OCI-LY7 (cell line): ENCODE measurements around the gene MAP3K10. TPM values are rescaled to one million over a fixed set of nuclear protein-coding genes. Genes with fewer than 3 reads are reported as not detected.
A peak's percentile ranks its signal among the peaks of the same experiment; 100 is the strongest.

ENCODE experiments used
- Bru-seq: library from RNA; stranded (reverse); fragments of 400-500 nt; gene quantifications from one replicate; lab custom pipeline; 2021; lab: Mats Ljungman, UMichigan
- BruChase-seq, 2 experiments: library from RNA; stranded (reverse); fragments of 400-500 nt; gene quantifications; one replicate each; lab custom pipeline; 2021; lab: Mats Ljungman, UMichigan
- BruUV-seq: library from RNA; stranded (reverse); fragments of 400-500 nt; replicated peaks from 2 replicates; lab custom pipeline; 2021; lab: Mats Ljungman, UMichigan
- CTCF ChIA-PET: fragments of 300-600 bp; sonication (Branson Sonifier 250); formaldehyde crosslinking; loops from one replicate; lab custom pipeline; 2022; ENCODE audit warnings: antibody characterized with exemption; ENCODE audit not compliant: unreplicated experiment; lab: Charles Lee
- POLR2A ChIA-PET: fragments of 300-600 bp; sonication (Branson Sonifier 250); formaldehyde crosslinking; loops from one replicate; lab custom pipeline; 2022; ENCODE audit warnings: antibody characterized with exemption; lab: Charles Lee
- DNase-seq: peaks from one replicate; pipeline ENCODE4 v3.0.0-alpha.2; 2015; ENCODE audit warnings: low spot score
- H2AFZ ChIP-seq: fragments of 200-600 bp; sonication (generic), shearing (Covaris generic); 2 replicates; pipeline ENCODE4 v1.6.1; 2014; ENCODE audit warnings: mild to moderate bottlenecking, antibody characterized with exemption, low read length, moderate library complexity
- H3K27ac ChIP-seq: fragments of 200-600 bp; sonication (generic); 2 replicates; pipeline ENCODE4 v1.5.1; 2014; ENCODE audit warnings: mixed run types, low read depth, mild to moderate bottlenecking, moderate library complexity, low read length, inconsistent platforms; ENCODE audit not compliant: poor library complexity, severe bottlenecking
- H3K36me3 ChIP-seq: fragments of 200-600 bp; sonication (generic); 2 replicates; pipeline ENCODE4 v1.6.1; 2014; ENCODE audit warnings: mild to moderate bottlenecking, antibody characterized with exemption, low read length, moderate library complexity, mixed read lengths; ENCODE audit not compliant: insufficient read depth
- H3K4me1 ChIP-seq: fragments of 200-600 bp; sonication (generic); 2 replicates; pipeline ENCODE4 v1.5.1; 2014; ENCODE audit warnings: mild to moderate bottlenecking, low read length; ENCODE audit not compliant: insufficient read depth, poor library complexity, severe bottlenecking
- H3K4me2 ChIP-seq: fragments of 200-600 bp; sonication (generic); 2 replicates; pipeline ENCODE4 v1.6.1; 2014; ENCODE audit warnings: mild to moderate bottlenecking, low read length
- H3K4me3 ChIP-seq: fragments of 200-600 bp; sonication (generic); 2 replicates; pipeline ENCODE4 v1.5.1; 2014; ENCODE audit warnings: mild to moderate bottlenecking, low read depth, low read length; ENCODE audit not compliant: poor library complexity, severe bottlenecking
- H3K79me2 ChIP-seq: fragments of 200-600 bp; sonication (generic); 2 replicates; pipeline ENCODE4 v1.6.1; 2016; ENCODE audit warnings: low read depth, mild to moderate bottlenecking, low read length, moderate library complexity, mixed read lengths; ENCODE audit not compliant: insufficient read depth
- H3K9me2 ChIP-seq: fragments of 200-600 bp; sonication (generic); 2 replicates; pipeline ENCODE4 v1.6.1; 2016; ENCODE audit warnings: mild to moderate bottlenecking, low read length, mixed read lengths; ENCODE audit not compliant: insufficient read depth
- H3K9me3 ChIP-seq: fragments of 200-600 bp; sonication (generic); 2 replicates; pipeline ENCODE4 v1.6.1; 2014; ENCODE audit warnings: mild to moderate bottlenecking, mixed run types, low read length, mixed read lengths
- H4K20me1 ChIP-seq: fragments of 200-600 bp; sonication (generic); 2 replicates; pipeline ENCODE4 v1.6.1; 2014; ENCODE audit warnings: mild to moderate bottlenecking, antibody characterized with exemption, low read length, moderate library complexity, mixed read lengths; ENCODE audit not compliant: insufficient read depth
- EZH2phosphoT487 ChIP-seq: fragments of 200-600 bp; sonication (generic); IDR thresholded peaks from 2 replicates; pipeline ENCODE4 v1.6.1; 2018; ENCODE audit warnings: low read depth, borderline replicate concordance, mild to moderate bottlenecking, mixed run types, antibody characterized with exemption, low read length, moderate library complexity, mixed read lengths
- intact Hi-C: fragments of 100-400 bp; cut with micrococcal nuclease; formaldehyde crosslinking; loops from one replicate; pipeline ENCODE4 v1.10.0; 2022; ENCODE audit not compliant: unreplicated experiment
- long read RNA-seq: library from polyadenylated mRNA; stranded (forward); transcript quantifications from one replicate; pipeline ENCODE4 v2.0.0, GENCODE V29; 2022
- total RNA-seq, 2 experiments: library from RNA; depleted of rRNA in 1 of 2; stranded (reverse); fragments of >200 nt in 1 of 2; shearing (Covaris generic) in 1 of 2; gene quantifications; 2 replicates each; pipeline ENCODE4 v1.2.3, GENCODE V29; 2014 to 2022
- TF ChIP-seq, protein P1 (sequence below): fragments of 200-600 bp; sonication (generic); conservative IDR thresholded peaks from 2 replicates; pipeline ENCODE4 v1.5.1; 2014; ENCODE audit warnings: mild to moderate bottlenecking, antibody characterized with exemption, low read length, moderate library complexity, mixed read lengths

The MAP3K10 gene
- 20.6 and 20.7 TPM in 2 replicates for total RNA-seq (2014; rRNA removed; shearing (Covaris generic))
- 32.5 and 38.4 TPM in 2 replicates for total RNA-seq (2022)
- Bru-seq, nascent RNA: percentile 52 among the genes with signal in this experiment
- BruChase-seq, experiment 1, labeled RNA remaining after a 6-hour chase: percentile 68 among the genes with signal in this experiment
- percentile 61 among the genes with signal in this experiment for BruChase-seq, experiment 2, labeled RNA remaining after a 2-hour chase
- long read RNA-seq, partial matches to known transcripts: 1 of 5 reads
- long read RNA-seq, other reads (novel, unspliced or antisense): 4 of 5 reads

DNA sequence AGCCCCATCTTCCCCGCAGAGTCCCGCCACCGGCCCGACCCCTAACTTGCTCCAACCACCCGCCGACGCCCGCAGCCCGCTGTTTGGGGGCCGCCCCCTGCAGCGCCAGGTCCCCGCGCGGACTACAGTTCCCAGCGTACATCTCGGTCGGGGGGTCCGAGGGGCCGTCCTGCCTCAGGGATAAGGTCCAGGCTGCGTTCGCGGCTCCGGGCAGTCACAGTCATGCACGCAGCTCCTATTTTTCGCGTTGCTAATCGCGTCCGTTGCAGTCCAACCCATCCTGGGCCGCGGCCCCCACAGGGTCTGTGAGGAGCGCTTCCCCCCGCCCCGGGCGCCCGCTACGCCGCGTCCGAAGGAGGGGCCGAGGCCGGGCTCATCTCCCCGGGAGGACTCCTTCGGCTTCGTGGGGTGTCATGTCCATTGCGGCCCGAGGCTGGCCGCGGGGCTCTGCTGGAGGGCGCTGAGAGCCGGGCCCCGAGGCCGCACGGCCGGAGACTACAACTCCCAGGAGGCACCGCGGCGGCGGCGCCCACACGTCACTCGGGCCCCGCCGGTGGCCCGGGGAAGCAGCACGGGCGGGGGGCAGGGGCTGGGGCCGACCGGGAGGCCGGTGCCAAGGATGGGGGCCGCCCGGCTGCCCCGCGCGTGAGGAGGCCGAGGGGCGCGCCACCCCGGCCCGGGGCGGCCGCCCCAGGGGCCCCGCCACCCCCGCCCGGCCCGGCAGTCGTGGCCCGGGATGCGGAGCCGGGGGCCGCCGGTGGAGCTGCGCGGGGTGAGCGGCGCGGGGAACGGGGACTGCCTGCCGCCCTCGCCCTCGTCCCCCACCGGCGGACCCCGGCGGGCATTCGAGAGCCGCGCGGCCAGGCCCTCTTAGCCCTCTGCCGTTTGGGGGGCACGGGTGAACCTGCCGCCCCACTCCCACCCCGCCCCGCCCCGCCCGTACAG is at the start of gene MAP3K10:
TSS of gene MAP3K10 (plus strand) at position 536 of the 945 bp plus-strand sequence. CDS start 606 bp downstream, outside the sequence.
- Histone ChIP-seq H3K4me3 (peak within 1 kb of the TSS; percentile 97), H3K4me2 (peak within 1 kb of the TSS; percentile 92), H3K9me2 (no peaks in the 10 kb centered on the region), H3K9me3 (no peaks in the 10 kb centered on the region), H3K4me1 (peaks cover 12% of the 10 kb centered on the region), H3K36me3 (no peaks in the 10 kb centered on the region), H3K79me2 (no peaks in the 10 kb centered on the region), H3K27ac (peak within 1 kb of the TSS; percentile 52), H2AFZ (peak within 1 kb of the TSS; percentile 100), H4K20me1 (no peaks in the 10 kb centered on the region)
- TF ChIP-seq EZH2phosphoT487: no peak
- TF ChIP-seq, protein P1, sequence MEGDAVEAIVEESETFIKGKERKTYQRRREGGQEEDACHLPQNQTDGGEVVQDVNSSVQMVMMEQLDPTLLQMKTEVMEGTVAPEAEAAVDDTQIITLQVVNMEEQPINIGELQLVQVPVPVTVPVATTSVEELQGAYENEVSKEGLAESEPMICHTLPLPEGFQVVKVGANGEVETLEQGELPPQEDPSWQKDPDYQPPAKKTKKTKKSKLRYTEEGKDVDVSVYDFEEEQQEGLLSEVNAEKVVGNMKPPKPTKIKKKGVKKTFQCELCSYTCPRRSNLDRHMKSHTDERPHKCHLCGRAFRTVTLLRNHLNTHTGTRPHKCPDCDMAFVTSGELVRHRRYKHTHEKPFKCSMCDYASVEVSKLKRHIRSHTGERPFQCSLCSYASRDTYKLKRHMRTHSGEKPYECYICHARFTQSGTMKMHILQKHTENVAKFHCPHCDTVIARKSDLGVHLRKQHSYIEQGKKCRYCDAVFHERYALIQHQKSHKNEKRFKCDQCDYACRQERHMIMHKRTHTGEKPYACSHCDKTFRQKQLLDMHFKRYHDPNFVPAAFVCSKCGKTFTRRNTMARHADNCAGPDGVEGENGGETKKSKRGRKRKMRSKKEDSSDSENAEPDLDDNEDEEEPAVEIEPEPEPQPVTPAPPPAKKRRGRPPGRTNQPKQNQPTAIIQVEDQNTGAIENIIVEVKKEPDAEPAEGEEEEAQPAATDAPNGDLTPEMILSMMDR: no peak
- peak; percentile 81 for DNase-seq
- ChIA-PET CTCF (interaction anchor here (0.6 kb wide), 1 partner anchor 70 kb away, joined by 3 read pairs; no protein-coding TSS in a partner anchor), POLR2A (interaction anchor here (0.6 to 1.7 kb wide), 6 partner anchors 8 to 132 kb away, joined by 3 to 5 read pairs (median 4); partner anchors contain the start of gene AKT2)
- intact Hi-C loops: no loop called here
- no TSS peak for BruUV-seq

DNA sequence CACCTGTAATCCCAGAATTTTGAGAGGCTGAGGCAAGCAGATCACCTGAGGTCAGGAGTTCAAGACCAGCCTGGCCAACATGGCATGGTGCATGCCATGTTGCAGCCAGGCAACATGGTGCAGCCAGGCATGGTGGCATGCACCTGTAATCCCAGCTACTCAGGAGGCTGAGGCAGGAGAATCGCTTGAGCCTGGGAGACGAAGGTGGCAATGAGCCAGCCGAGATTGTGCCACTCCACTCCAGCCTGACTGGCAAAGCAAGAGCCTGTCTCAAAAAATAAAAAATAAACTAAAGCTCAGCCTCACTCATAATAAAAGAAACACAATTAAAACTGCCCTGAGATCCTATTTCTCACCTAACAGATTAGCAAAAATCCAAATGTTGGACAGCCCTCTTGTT is 49.7 kb upstream of the MAP3K10 start:
- H3K9me2 ChIP-seq: no peaks in the 10 kb centered on the region
- no peak overlapping the region for H2AFZ ChIP-seq
- CTCF ChIA-PET: no interaction called here
- peaks cover 31% of the 10 kb centered on the region for H3K4me1 ChIP-seq
- H3K4me3 ChIP-seq: no peak overlapping the region
- BruUV-seq: no TSS peak
- TF ChIP-seq, protein P1: no peak
- no peak for TF ChIP-seq EZH2phosphoT487
- no peak for DNase-seq
- no peaks in the 10 kb centered on the region for H3K9me3 ChIP-seq
- intact Hi-C loops: loop anchor here (10.0 kb wide), 2 partner anchors 143 to 383 kb away; partner anchors contain the start of gene AKT2
- H3K79me2 ChIP-seq: no peaks in the 10 kb centered on the region
- no peaks in the 10 kb centered on the region for H3K36me3 ChIP-seq
- no peak overlapping the region for H3K27ac ChIP-seq
- no peak overlapping the region for H3K4me2 ChIP-seq
- no peaks in the 10 kb centered on the region for H4K20me1 ChIP-seq
- POLR2A ChIA-PET: interaction anchor here (0.6 to 1.0 kb wide), 3 partner anchors 15 to 70 kb away, joined by 3 to 4 read pairs (median 3); no protein-coding TSS in a partner anchor
